IMR-90 (cell line): Measurements from ENCODE around the gene LGSN. TPM values are rescaled to one million over a fixed set of nuclear protein-coding genes. Genes with fewer than 3 reads are reported as not detected.

ENCODE experiments used
- ATAC-seq: fragments of 200-7000 bp; cut with Tn5 transposase; 2 replicates; pipeline ENCODE4 v1.9.1; 2020; ENCODE audit warnings: low read depth, mild to moderate bottlenecking, moderate library complexity
- BruUV-seq: library from RNA; stranded (reverse); fragments of 400-500 nt; replicated peaks from 2 replicates; lab custom pipeline; 2021; lab: Mats Ljungman, UMichigan
- CTCF ChIA-PET: fragments of 300-600 bp; formaldehyde crosslinking; extraction: SDS; loops from one replicate; lab custom pipeline; 2021; ENCODE audit warnings: antibody characterized with exemption; lab: Yijun Ruan, JAX
- POLR2A ChIA-PET: fragments of 300-600 bp; sonication (Branson Sonifier 250); formaldehyde crosslinking; loops from one replicate; lab custom pipeline; 2022; ENCODE audit warnings: antibody characterized with exemption; ENCODE audit not compliant: unreplicated experiment; lab: Charles Lee
- DNase-seq: peaks from one replicate; pipeline ENCODE4 v3.0.0; 2013
- H2AFZ ChIP-seq: replicated peaks from 2 replicates; pipeline ENCODE3; 2013; ENCODE audit warnings: low read length, mild to moderate bottlenecking; ENCODE audit not compliant: poor library complexity
- H2AK5ac ChIP-seq: 2 replicates; pipeline ENCODE4 v1.6.1; 2013; ENCODE audit warnings: low read depth, low read length, inconsistent platforms
- H2AK9ac ChIP-seq: replicated peaks from 2 replicates; pipeline ENCODE3; 2013; ENCODE audit warnings: mild to moderate bottlenecking, low read depth, low read length, moderate library complexity; ENCODE audit not compliant: poor library complexity
- H2BK120ac ChIP-seq: 2 replicates; pipeline ENCODE4 v1.6.1; 2013; ENCODE audit warnings: low read depth, low read length, inconsistent platforms
- H2BK15ac ChIP-seq: 3 replicates; pipeline ENCODE4 v1.6.1; 2013; ENCODE audit warnings: low read depth, low read length, inconsistent platforms
- H2BK20ac ChIP-seq: 2 replicates; pipeline ENCODE4 v1.6.1; 2013; ENCODE audit warnings: low read depth, mild to moderate bottlenecking, inconsistent platforms, low read length, moderate library complexity
- H2BK5ac ChIP-seq: 2 replicates; pipeline ENCODE4 v1.6.1; 2013; ENCODE audit warnings: mild to moderate bottlenecking, low read depth, low read length, inconsistent platforms; ENCODE audit not compliant: poor library complexity, severe bottlenecking
- H3K14ac ChIP-seq: replicated peaks from 2 replicates; pipeline ENCODE4 v1.6.1; 2013; ENCODE audit warnings: low read depth, low read length, inconsistent platforms
- H3K18ac ChIP-seq: 2 replicates; pipeline ENCODE4 v1.6.1; 2013; ENCODE audit warnings: low read depth, low read length, control low read depth
- H3K23ac ChIP-seq: 2 replicates; pipeline ENCODE4 v1.6.1; 2013; ENCODE audit warnings: low read depth, low read length, inconsistent platforms
- H3K27ac ChIP-seq: 2 replicates; pipeline ENCODE4 v1.5.1; 2013; ENCODE audit warnings: mild to moderate bottlenecking, control low read depth, low read length; ENCODE audit not compliant: insufficient read depth
- H3K27me3 ChIP-seq: 2 replicates; pipeline ENCODE4 v1.6.1; 2013; ENCODE audit warnings: low read length; ENCODE audit not compliant: control insufficient read depth, insufficient read depth
- H3K36me3 ChIP-seq: 2 replicates; pipeline ENCODE4 v1.6.1; 2013; ENCODE audit warnings: low read length, mixed read lengths; ENCODE audit not compliant: control insufficient read depth, insufficient read depth
- H3K4ac ChIP-seq: 2 replicates; pipeline ENCODE4 v1.6.1; 2013; ENCODE audit warnings: low read depth, low read length, inconsistent platforms
- H3K4me1 ChIP-seq: 2 replicates; pipeline ENCODE4 v1.6.1; 2013; ENCODE audit warnings: low read length, mixed read lengths; ENCODE audit not compliant: control insufficient read depth, insufficient read depth
- H3K4me2 ChIP-seq: 2 replicates; pipeline ENCODE4 v1.6.1; 2013; ENCODE audit warnings: low read depth, mild to moderate bottlenecking, control low read depth, low read length, moderate library complexity
- H3K4me3 ChIP-seq: 2 replicates; pipeline ENCODE4 v1.5.1; 2013; ENCODE audit warnings: low read depth, mild to moderate bottlenecking, control low read depth, low read length, moderate library complexity; ENCODE audit not compliant: insufficient read depth
- H3K56ac ChIP-seq: 2 replicates; pipeline ENCODE4 v1.6.1; 2013; ENCODE audit warnings: low read length, inconsistent platforms; ENCODE audit not compliant: insufficient read depth; ENCODE audit errors: extremely low read depth
- H3K79me1 ChIP-seq, 2 experiments: 2 replicates each; pipeline ENCODE4 v1.6.1; 2013; ENCODE audit warnings: low read length in 2 of 2, inconsistent platforms in 1 of 2, low read depth in 1 of 2
- H3K9ac ChIP-seq: 2 replicates; pipeline ENCODE4 v1.6.1; 2013; ENCODE audit warnings: low read depth, low read length, control low read depth
- H3K9me1 ChIP-seq: 2 replicates; pipeline ENCODE4 v1.6.1; 2013; ENCODE audit warnings: low read length, inconsistent platforms; ENCODE audit not compliant: insufficient read depth
- H3K9me3 ChIP-seq: 2 replicates; pipeline ENCODE4 v1.6.1; 2013; ENCODE audit warnings: low read length; ENCODE audit not compliant: control insufficient read depth, insufficient read depth
- H4K20me1 ChIP-seq: 2 replicates; pipeline ENCODE4 v1.6.1; 2013; ENCODE audit warnings: low read length, inconsistent platforms; ENCODE audit not compliant: insufficient read depth
- H4K5ac ChIP-seq: 2 replicates; pipeline ENCODE4 v1.6.1; 2013; ENCODE audit warnings: mild to moderate bottlenecking, low read depth, low read length, control low read depth
- H4K8ac ChIP-seq, 2 experiments: 2 replicates each; pipeline ENCODE4 v1.6.1; 2013; ENCODE audit warnings: low read depth in 2 of 2, low read length in 2 of 2, control low read depth in 1 of 2, inconsistent platforms in 1 of 2
- H4K91ac ChIP-seq: 2 replicates; pipeline ENCODE4 v1.6.1; 2013; ENCODE audit warnings: low read depth, low read length, inconsistent platforms; ENCODE audit not compliant: insufficient read depth
- CEBPB ChIP-seq: IDR thresholded peaks from 2 replicates; pipeline ENCODE4 v1.6.1; 2012; ENCODE audit warnings: low read depth, low read length, improper control_type of control experiment
- CHD1 ChIP-seq: IDR thresholded peaks from 2 replicates; pipeline ENCODE4 v1.6.1; 2012; ENCODE audit warnings: low read depth, low read length, improper control_type of control experiment
- FOS ChIP-seq: fragments of 150-350 bp; IDR thresholded peaks from 2 replicates; pipeline ENCODE4 v1.6.1; 2016; ENCODE audit warnings: low read depth, low read length
- MAZ ChIP-seq: IDR thresholded peaks from 2 replicates; pipeline ENCODE4 v1.6.1; 2012; ENCODE audit warnings: low read depth, mild to moderate bottlenecking, low read length, improper control_type of control experiment, moderate library complexity, borderline replicate concordance
- NFE2L2 ChIP-seq: fragments of 150-350 bp; IDR thresholded peaks from 2 replicates; pipeline ENCODE4 v1.6.1; 2016; ENCODE audit warnings: low read depth, mild to moderate bottlenecking, low read length
- WGBS, 2 experiments: methylation state at CpG; one replicate each; pipeline versions ENCODE4 v1.1.5 to v1.1.7; 2013; ENCODE audit warnings: missing lambda C conversion rate in 2 of 2; ENCODE audit not compliant: insufficient read length in 1 of 2; ENCODE audit errors: extremely low coverage in 2 of 2; 5-methylcytosine and 5-hydroxymethylcytosine counted together
- dilution Hi-C: fragments of 300-500 bp; cut with HindIII; formaldehyde crosslinking; loops from one replicate; pipeline ENCODE4 v1.14.3; 2018; ENCODE audit warnings: low sequenced_read_pairs; ENCODE audit not compliant: unreplicated experiment
- in situ Hi-C: fragments of 300-500 bp; cut with MboI; formaldehyde crosslinking; loops from 3 replicates; pipeline ENCODE4 v1.14.3; 2019; ENCODE audit warnings: low sequenced_read_pairs, inconsistent platforms, mixed read lengths
- intact Hi-C: fragments of 100-400 bp; cut with micrococcal nuclease; formaldehyde crosslinking; loops from 2 replicates; pipeline ENCODE4 v1.10.0; 2022
- polyA plus RNA-seq, 3 experiments: library from polyadenylated mRNA; depleted of rRNA; stranded (reverse); fragments of >200 nt; gene quantifications; 2 replicates each; pipeline ENCODE4 v1.2.3, GENCODE V29; 2012; ENCODE audit warnings: low replicate concordance in 1 of 3
- total RNA-seq: library from RNA; depleted of rRNA; stranded (reverse); fragments of >200 nt; gene quantifications from 2 replicates; pipeline ENCODE4 v1.2.3, GENCODE V29; 2012

Gene LGSN
- total and polyA plus RNA-seq, 2 of the 4 experiments (the other 2 are of a cell fraction): not detected

DNA sequence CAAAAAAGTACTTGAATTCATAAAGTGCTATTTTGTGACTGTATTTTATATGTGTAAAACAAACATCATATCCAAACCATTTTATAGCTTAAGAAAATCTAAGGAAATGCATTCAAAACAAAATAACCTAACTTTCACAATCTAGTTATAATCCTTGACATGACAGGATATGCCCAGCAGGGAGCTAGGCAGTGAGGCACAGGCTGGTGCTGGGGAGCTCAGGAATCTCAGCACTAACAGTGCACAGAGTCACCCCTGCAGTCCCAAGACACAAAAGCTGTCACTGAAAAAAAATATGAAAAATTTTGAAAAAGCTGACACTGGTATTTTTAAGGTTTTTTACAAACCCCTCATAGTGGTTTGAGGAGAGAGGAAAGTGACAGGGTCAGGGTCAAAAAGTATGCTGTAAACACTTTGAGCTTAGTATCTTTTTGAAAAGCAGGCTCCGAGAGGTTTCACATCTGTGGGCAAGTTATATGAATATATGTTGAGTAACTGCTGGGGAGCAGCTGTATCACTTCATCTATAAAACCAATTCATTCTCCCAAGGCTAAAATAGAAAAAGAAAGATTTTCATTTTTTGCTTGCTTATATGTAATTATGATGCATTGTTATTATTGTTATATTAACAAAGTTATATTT lies 24.1 kb downstream of the LGSN start:
- no peaks in the 10 kb centered on the region for H3K27me3 ChIP-seq
- DNase-seq: no peak
- H4K91ac ChIP-seq: no peak overlapping the region
- no peak overlapping the region for H3K14ac ChIP-seq
- no peak overlapping the region for H2BK5ac ChIP-seq
- H3K4me3 ChIP-seq: no peak overlapping the region
- dilution Hi-C loops: no loop called here
- no peak overlapping the region for H2AK5ac ChIP-seq
- no peaks in the 10 kb centered on the region for H4K20me1 ChIP-seq
- H4K8ac ChIP-seq: no peak overlapping the region
- H4K5ac ChIP-seq: no peak overlapping the region
- H3K79me1 ChIP-seq: no peaks in the 10 kb centered on the region
- no peak overlapping the region for H2BK20ac ChIP-seq
- ChIA-PET POLR2A (no interaction called here), CTCF (no interaction called here)
- H3K9me3 ChIP-seq: no peaks in the 10 kb centered on the region
- no peak for ATAC-seq
- H2AK9ac ChIP-seq: no peak overlapping the region
- no TSS peak for BruUV-seq
- H3K23ac ChIP-seq: no peak overlapping the region
- in situ Hi-C loops: no loop called here
- H3K9ac ChIP-seq: no peak overlapping the region
- WGBS, 2 experiments: no CpG with 5 or more reads among the region's 1 CpG
- H2BK120ac ChIP-seq: no peak overlapping the region
- intact Hi-C loops: no loop called here
- H3K27ac ChIP-seq: no peak overlapping the region
- TF ChIP-seq MAZ (no peak), CEBPB (no peak), NFE2L2 (no peak), CHD1 (no peak), FOS (no peak)
- H3K56ac ChIP-seq: no peak overlapping the region
- H3K36me3 ChIP-seq: no peaks in the 10 kb centered on the region
- no peak overlapping the region for H2AFZ ChIP-seq
- no peaks in the 10 kb centered on the region for H3K4me1 ChIP-seq
- H2BK15ac ChIP-seq: no peak overlapping the region
- H3K9me1 ChIP-seq: no peaks in the 10 kb centered on the region
- H3K18ac ChIP-seq: no peak overlapping the region
- no peak overlapping the region for H3K4me2 ChIP-seq
- H3K4ac ChIP-seq: no peak overlapping the region
